IMR-90 (cell line): ENCODE data around the gene PPP1R27.

ENCODE experiments used
- BHLHE40 ChIP-seq: fragments of 150-350 bp; IDR thresholded peaks from 2 replicates; pipeline ENCODE4 v1.6.1; 2016; ENCODE audit warnings: mild to moderate bottlenecking, low read depth, low read length
- CEBPB ChIP-seq: IDR thresholded peaks from 2 replicates; pipeline ENCODE4 v1.6.1; 2012; ENCODE audit warnings: low read depth, low read length, improper control_type of control experiment
- CHD1 ChIP-seq: IDR thresholded peaks from 2 replicates; pipeline ENCODE4 v1.6.1; 2012; ENCODE audit warnings: low read depth, low read length, improper control_type of control experiment
- MAFK ChIP-seq: IDR thresholded peaks from 2 replicates; pipeline ENCODE4 v1.6.1; 2012; ENCODE audit warnings: low read depth, low read length, improper control_type of control experiment
- MXI1 ChIP-seq: IDR thresholded peaks from 2 replicates; pipeline ENCODE4 v1.6.1; 2012; ENCODE audit warnings: low read depth, mild to moderate bottlenecking, low read length, moderate library complexity, borderline replicate concordance
- POLR2A ChIP-seq: IDR thresholded peaks from 2 replicates; pipeline ENCODE4 v1.6.1; 2012; ENCODE audit warnings: mild to moderate bottlenecking, low read depth, low read length
- RAD21 ChIP-seq: IDR thresholded peaks from 2 replicates; pipeline ENCODE4 v1.6.1; 2012; ENCODE audit warnings: low read length, improper control_type of control experiment
- RCOR1 ChIP-seq: IDR thresholded peaks from 2 replicates; pipeline ENCODE4 v1.6.1; 2012; ENCODE audit warnings: mild to moderate bottlenecking, low read length, improper control_type of control experiment; ENCODE audit not compliant: insufficient replicate concordance
- RFX5 ChIP-seq: IDR thresholded peaks from 2 replicates; pipeline ENCODE4 v1.8.0; 2012; ENCODE audit warnings: low read depth, mild to moderate bottlenecking, low read length, moderate library complexity
- SMC3 ChIP-seq: fragments of 150-350 bp; IDR thresholded peaks from 2 replicates; pipeline ENCODE4 v1.6.1; 2016; ENCODE audit warnings: low read depth, mild to moderate bottlenecking, antibody characterized with exemption, low read length, moderate library complexity
- TF ChIP-seq, protein P1 (sequence below): conservative IDR thresholded peaks from 2 replicates; pipeline ENCODE4 v1.5.1; 2012; ENCODE audit warnings: mild to moderate bottlenecking, low read depth, low read length, improper control_type of control experiment
- TF ChIP-seq, protein P2 (sequence below): fragments of 150-350 bp; IDR thresholded peaks from 2 replicates; pipeline ENCODE4 v1.6.1; 2016; ENCODE audit warnings: low read depth, mild to moderate bottlenecking, low read length, moderate library complexity, borderline replicate concordance
- TF ChIP-seq, protein P3 (sequence below): fragments of 150-350 bp; IDR thresholded peaks from 2 replicates; pipeline ENCODE4 v1.6.1; 2017; ENCODE audit warnings: mild to moderate bottlenecking, antibody characterized with exemption, low read length, low read depth

GRCh38 chr17:81794074-81794476 is 40.8 kb downstream of the PPP1R27 start:
- no peak for TF ChIP-seq POLR2A
- TF ChIP-seq, protein P1, sequence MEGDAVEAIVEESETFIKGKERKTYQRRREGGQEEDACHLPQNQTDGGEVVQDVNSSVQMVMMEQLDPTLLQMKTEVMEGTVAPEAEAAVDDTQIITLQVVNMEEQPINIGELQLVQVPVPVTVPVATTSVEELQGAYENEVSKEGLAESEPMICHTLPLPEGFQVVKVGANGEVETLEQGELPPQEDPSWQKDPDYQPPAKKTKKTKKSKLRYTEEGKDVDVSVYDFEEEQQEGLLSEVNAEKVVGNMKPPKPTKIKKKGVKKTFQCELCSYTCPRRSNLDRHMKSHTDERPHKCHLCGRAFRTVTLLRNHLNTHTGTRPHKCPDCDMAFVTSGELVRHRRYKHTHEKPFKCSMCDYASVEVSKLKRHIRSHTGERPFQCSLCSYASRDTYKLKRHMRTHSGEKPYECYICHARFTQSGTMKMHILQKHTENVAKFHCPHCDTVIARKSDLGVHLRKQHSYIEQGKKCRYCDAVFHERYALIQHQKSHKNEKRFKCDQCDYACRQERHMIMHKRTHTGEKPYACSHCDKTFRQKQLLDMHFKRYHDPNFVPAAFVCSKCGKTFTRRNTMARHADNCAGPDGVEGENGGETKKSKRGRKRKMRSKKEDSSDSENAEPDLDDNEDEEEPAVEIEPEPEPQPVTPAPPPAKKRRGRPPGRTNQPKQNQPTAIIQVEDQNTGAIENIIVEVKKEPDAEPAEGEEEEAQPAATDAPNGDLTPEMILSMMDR = no peak
- TF ChIP-seq MXI1 = no peak
- TF ChIP-seq CHD1 = no peak
- no peak for TF ChIP-seq RFX5
- TF ChIP-seq RAD21 = no peak
- TF ChIP-seq CEBPB = no peak
- TF ChIP-seq SMC3 = no peak
- TF ChIP-seq RCOR1 = no peak
- TF ChIP-seq, protein P2, sequence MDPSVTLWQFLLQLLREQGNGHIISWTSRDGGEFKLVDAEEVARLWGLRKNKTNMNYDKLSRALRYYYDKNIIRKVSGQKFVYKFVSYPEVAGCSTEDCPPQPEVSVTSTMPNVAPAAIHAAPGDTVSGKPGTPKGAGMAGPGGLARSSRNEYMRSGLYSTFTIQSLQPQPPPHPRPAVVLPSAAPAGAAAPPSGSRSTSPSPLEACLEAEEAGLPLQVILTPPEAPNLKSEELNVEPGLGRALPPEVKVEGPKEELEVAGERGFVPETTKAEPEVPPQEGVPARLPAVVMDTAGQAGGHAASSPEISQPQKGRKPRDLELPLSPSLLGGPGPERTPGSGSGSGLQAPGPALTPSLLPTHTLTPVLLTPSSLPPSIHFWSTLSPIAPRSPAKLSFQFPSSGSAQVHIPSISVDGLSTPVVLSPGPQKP = no peak
- TF ChIP-seq BHLHE40 = no peak
- TF ChIP-seq, protein P3, sequence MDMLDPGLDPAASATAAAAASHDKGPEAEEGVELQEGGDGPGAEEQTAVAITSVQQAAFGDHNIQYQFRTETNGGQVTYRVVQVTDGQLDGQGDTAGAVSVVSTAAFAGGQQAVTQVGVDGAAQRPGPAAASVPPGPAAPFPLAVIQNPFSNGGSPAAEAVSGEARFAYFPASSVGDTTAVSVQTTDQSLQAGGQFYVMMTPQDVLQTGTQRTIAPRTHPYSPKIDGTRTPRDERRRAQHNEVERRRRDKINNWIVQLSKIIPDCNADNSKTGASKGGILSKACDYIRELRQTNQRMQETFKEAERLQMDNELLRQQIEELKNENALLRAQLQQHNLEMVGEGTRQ = no peak
- no peak for TF ChIP-seq MAFK
